Measurements from ENCODE around the gene NIT1. TPM values are rescaled to one million over a fixed set of nuclear protein-coding genes. Genes with fewer than 3 reads are reported as not detected.

Gene NIT1
- polyA plus RNA-seq, 6 donors from 2014 or later: 21.3 to 30.1 (median 25.6) TPM

DNA sequence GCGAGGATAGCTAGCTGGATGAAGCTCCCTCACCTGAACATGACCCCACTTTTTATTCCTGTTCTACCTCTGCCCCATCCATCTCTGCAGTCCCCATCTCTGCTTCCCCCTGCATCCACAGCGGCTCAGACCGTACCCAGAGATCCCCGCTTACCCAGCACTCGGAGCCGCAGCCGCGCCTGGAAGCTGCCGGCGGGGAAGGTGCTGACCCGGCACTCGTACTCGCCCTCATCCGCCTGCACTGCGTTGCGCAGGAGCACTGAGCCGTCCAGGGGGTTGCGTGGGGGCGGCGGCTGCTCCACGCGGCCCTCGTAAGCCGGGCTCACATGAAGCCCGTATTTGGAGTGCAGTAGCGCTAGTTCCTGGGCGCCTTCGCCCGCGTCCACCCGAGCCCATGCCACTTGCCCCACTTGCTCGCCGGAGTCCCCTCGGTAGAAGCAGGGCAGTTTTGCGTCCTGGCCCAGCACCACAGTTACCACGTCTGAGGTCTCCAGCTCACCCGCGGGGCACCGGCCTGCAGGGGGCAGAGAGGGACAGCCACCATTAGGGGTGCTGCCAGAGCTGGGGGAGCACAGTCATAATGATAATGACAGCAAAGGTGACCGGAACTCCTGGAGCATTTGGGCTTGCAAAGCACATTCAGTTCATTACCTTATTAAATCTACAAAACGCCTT is 38.3 kb upstream of the NIT1 start:
- peaks cover 0 to 5% (median 0%) of the 10 kb centered on the region in 3 donors for H3K27me3 Mint-ChIP-seq
- no peaks in the 10 kb centered on the region for H3K36me3 Mint-ChIP-seq
- no peaks in the 10 kb centered on the region for H3K4me1 Mint-ChIP-seq
- peak overlapping the region in 1 of 6 donors; percentile 49 for H3K27ac Mint-ChIP-seq
- H3K4me3 Mint-ChIP-seq: no peak overlapping the region
- H3K9me3 Mint-ChIP-seq: no peaks in the 10 kb centered on the region
- no peak for ATAC-seq (ENCODE audit: low read depth in 2 of 2)
- DNase-seq: no peak

DNA sequence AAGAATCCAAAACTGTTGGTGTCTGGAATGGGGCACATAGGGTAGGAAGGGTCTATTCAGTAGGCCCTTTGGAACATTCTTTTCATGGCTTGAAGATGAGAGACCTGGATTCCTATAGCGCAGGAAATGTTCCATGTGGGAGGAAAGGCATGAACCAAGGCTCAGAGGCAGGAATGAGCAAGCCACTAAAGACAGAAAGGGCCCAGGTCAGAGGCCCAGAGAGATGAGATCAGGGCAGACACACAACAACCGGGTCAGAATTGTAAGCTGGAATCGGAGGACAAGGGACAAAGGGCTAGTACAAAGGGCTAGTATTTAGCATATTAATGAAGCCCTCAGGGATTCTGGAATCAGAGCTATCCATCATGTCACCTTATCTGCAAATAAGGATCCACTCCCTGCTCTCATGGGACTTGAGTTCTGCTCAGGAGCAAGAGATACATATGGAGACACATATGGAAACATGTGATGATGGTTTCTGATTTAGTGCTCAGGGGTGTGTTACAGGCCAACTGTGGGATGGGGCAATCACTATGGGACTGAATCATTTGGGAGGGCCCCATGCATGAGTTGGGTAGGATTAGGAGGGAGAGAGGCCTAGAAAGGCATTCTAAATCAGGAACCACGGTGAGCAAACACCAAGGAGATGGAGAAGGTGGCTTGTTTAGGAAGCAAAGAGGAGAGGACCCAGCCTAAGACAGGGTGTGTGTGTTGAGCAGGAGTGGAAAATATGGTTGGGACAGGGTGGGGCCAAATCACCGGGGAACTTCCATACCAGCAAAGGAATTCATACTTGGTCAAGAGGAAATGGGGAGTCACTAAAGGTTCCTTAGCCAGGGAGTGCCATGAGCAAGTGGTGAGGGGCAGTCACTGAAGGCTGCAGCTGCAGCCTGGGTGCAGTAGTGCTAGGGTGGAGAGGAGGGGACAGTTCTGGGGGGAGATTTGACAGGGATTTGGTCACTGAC is 37.2 kb upstream of the NIT1 start:
- H3K4me3 Mint-ChIP-seq: no peak overlapping the region
- H3K9me3 Mint-ChIP-seq: no peaks in the 10 kb centered on the region
- no peaks in the 10 kb centered on the region for H3K36me3 Mint-ChIP-seq
- peaks cover 0 to 5% (median 3%) of the 10 kb centered on the region in 3 donors for H3K27me3 Mint-ChIP-seq
- ATAC-seq (ENCODE audit: low read depth in 2 of 2): no peak
- no peak for DNase-seq
- H3K27ac Mint-ChIP-seq: peak overlapping the region in 1 of 6 donors; percentile 74
- no peaks in the 10 kb centered on the region for H3K4me1 Mint-ChIP-seq

DNA sequence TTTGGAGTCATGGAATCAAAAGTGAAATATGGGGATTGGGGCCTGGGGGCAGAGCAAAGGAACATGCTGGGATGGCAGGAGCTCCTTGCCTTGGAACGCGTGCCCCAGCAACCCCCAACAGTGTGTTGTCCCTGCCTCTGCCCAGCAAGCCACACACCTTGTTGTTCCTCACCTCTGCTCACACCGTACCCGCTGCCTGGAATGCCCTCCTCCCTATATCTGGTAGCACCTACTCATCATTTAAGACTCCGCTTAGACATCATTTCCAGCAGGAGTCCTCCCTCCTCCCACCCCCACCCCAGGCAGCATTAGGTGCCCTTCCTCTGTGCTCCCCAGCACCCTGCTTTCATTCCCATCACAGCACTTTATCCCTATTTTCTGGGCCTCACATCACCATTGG is 36.4 kb upstream of the NIT1 start:
- H3K27ac Mint-ChIP-seq: peak overlapping the region in 2 of 6 donors; percentile 47 to 74
- no peak for DNase-seq

DNA sequence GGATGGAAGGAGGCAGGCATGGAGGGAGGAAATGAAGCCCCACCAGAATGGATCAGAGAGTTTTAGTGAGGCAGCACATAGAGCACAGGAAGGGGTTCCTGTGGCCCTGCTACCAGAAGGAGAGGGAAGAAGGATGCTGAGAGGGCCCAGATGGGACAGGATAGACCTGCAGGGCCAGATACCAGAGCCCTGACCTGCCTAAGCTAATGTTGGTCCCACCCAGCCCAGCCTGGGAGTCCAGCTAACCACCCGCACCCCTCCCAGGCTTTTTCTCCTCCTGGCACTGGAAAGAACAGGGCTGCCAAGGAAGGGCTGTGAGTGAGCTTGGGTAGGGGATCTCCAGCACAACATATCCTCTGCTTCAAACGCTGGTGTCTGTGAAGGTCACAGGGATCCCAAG is 35.4 kb upstream of the NIT1 start:
- Mint-ChIP-seq H3K36me3 (no peaks in the 10 kb centered on the region), H3K4me3 (no peak overlapping the region), H3K27ac (no peak overlapping the region), H3K27me3 (peaks cover 0 to 9% (median 5%) of the 10 kb centered on the region in 3 donors), H3K4me1 (no peaks in the 10 kb centered on the region), H3K9me3 (no peaks in the 10 kb centered on the region)
- DNase-seq (no peak), ATAC-seq (ENCODE audit: low read depth in 2 of 2) (no peak)

More for the DNA sequence above, 36.4 kb upstream of the NIT1 start:
- no peak for ATAC-seq (ENCODE audit: low read depth in 2 of 2)
- H3K36me3 Mint-ChIP-seq: no peaks in the 10 kb centered on the region
- H3K4me1 Mint-ChIP-seq: no peaks in the 10 kb centered on the region
- H3K9me3 Mint-ChIP-seq: no peaks in the 10 kb centered on the region
- peaks cover 0 to 9% (median 5%) of the 10 kb centered on the region in 3 donors for H3K27me3 Mint-ChIP-seq
- H3K4me3 Mint-ChIP-seq: no peak overlapping the region

DNA sequence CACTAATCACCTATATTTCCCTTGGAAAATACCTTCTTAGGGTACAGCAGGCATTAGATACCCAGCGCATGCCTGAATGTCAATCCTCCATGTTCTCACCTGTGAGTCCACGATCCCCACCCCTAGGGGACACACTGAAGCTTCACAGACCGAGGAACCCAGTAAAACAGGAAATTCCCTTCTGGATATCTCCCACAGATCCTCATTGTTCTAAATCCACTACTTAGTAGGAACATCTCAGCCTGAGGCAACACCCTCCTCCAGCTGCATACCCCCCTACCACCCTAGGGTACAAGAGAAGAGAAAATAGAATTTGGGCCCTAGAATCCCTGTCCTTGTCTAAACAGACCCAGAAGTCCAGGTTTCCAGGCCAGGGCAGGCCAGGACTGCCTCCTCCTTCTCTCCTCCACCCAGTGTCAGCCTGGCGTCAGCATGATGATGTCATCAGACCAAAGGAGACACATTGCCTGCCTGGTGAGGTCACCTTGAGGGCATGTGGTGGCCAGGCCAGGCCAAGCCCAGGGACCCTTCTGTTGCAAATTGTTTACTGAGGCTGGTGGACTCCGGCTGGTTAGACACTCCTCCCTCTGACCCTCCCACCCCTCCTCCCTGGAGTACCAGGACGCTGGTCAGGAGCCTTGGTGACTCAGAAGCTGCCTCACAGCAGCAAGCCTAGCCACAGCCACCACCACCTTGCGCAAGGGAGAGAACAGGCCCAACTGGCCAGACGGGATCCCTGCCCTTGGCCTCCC is 34.7 kb upstream of the NIT1 start:
- Mint-ChIP-seq H3K27me3 (peaks cover 0 to 9% (median 5%) of the 10 kb centered on the region in 3 donors), H3K4me1 (no peaks in the 10 kb centered on the region), H3K9me3 (no peaks in the 10 kb centered on the region), H3K27ac (no peak overlapping the region), H3K36me3 (no peaks in the 10 kb centered on the region), H3K4me3 (no peak overlapping the region)
- ATAC-seq (ENCODE audit: low read depth in 2 of 2): no peak
- no peak for DNase-seq

DNA sequence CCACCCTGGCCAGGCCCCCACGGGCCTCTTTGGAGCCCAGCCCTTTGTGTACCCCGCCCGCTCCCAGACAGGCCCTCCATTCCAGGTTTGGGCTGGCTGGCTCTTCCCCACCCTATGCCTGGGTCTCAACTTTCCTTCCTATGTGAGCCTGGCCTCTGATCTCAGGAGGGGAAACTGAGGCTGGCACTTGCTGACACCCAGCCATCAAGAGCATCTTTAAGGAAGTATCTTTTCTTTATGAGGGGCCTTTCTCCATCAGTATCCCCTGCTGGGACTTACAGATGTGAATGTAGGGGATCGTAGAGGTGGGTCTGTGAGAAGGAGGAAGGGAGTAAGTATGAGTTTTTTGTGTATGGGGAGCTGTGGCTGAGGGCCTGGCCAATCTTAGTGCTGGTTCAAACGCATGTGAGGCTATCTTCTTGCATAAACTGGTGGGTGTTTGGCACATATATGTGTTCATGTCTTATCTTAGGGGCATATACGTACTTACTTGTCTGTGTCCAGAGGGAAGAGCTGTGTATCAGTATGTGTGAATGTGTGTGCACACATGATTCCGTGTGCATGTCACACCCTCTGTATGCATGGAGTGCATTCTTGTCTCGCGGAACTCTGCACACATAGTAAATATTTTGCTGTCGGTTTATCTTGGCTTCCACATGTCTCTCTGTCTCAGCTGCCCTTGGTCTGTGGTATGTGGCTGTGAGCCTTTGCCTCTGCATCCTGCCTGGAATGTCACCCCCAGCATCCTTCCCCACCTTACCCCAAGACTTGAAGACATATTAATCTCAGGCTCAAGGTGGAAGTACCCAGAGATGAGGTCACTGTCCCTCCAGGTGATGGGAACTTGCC is 33.9 kb upstream of the NIT1 start:
- Mint-ChIP-seq H3K4me1 (no peaks in the 10 kb centered on the region), H3K27ac (no peak overlapping the region), H3K9me3 (no peaks in the 10 kb centered on the region), H3K27me3 (peaks cover 0 to 13% (median 9%) of the 10 kb centered on the region in 3 donors), H3K4me3 (no peak overlapping the region), H3K36me3 (no peaks in the 10 kb centered on the region)
- no peak for ATAC-seq (ENCODE audit: low read depth in 2 of 2)
- DNase-seq: no peak

DNA sequence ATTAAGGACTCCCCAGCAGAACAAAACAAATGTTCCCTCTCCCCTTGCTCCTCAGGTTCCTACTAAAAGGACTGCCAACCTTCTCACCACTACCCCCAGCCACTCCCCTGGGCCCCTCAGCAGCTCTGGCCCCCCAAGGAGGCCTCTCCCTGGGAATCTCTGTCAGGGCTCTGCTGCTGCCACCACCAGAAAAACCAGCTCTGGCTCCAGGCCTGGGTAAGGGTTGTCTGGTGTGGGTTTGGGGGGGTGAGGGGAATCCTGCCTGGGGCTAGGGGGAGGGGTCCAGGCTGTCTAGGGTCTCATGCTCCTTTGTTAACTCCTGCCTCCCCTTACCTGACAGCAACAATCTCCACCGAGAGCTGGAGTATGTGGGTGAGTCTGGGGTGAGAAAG is 33.3 kb upstream of the NIT1 start:
- Mint-ChIP-seq H3K27ac (peak overlapping the region in 1 of 6 donors; percentile 49), H3K4me3 (peak overlapping the region in 1 of 8 donors; percentile 3)

DNA sequence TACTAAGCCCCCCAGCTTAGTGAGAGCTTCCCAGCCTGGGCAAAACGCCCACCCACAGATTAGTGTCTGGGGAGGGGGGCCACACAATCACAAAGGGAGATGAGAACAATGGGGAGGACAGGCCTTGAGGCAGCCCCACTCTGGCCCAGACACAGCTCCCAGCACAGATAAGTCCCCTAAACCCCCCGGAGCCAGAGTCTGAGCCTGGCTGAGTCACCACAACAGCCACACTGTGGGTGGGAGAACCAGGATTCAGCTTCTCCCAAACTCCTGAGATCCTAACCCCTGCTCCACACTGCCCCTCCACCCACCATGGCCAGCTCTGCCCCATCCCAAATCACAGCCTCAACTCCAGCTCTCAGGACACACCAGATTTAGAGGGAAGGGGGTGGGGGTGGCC is 32.7 kb upstream of the NIT1 start:
- Mint-ChIP-seq H3K4me3 (no peak overlapping the region), H3K4me1 (no peaks in the 10 kb centered on the region), H3K9me3 (no peaks in the 10 kb centered on the region), H3K36me3 (no peaks in the 10 kb centered on the region), H3K27me3 (peaks cover 0 to 15% (median 9%) of the 10 kb centered on the region in 3 donors), H3K27ac (no peak overlapping the region)
- ATAC-seq (ENCODE audit: low read depth in 2 of 2) (no peak), DNase-seq (no peak)

More for the DNA sequence above, 33.3 kb upstream of the NIT1 start:
- H3K36me3 Mint-ChIP-seq: no peaks in the 10 kb centered on the region
- no peaks in the 10 kb centered on the region for H3K9me3 Mint-ChIP-seq
- no peak for ATAC-seq (ENCODE audit: low read depth in 2 of 2)
- no peaks in the 10 kb centered on the region for H3K4me1 Mint-ChIP-seq
- H3K27me3 Mint-ChIP-seq: peaks cover 0 to 15% (median 9%) of the 10 kb centered on the region in 3 donors
- DNase-seq: no peak

DNA sequence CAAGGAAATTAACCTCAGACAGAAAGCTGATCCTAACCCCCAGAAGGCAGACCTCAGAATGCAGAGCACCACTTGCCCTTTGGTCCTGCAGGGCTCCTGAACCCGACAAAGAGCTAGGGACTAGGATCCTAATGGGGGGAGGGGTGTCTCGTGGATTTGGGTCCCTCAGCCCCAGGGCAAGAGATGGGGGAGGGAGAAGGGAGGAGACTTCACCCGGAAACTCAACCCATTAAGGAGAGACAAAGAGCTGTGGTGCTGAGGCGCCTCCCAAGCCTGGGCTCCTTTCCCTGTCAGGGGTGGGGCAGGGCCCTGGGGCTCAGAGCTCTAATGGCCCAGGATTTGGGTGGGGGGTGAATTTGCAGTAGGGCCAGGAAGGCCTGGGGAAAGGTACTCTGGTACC is 31.4 kb upstream of the NIT1 start:
- ATAC-seq (ENCODE audit: low read depth in 2 of 2): no peak
- H3K27me3 Mint-ChIP-seq: peaks cover 0 to 15% (median 9%) of the 10 kb centered on the region in 3 donors
- H3K4me3 Mint-ChIP-seq: no peak overlapping the region
- H3K4me1 Mint-ChIP-seq: no peaks in the 10 kb centered on the region
- no peak for DNase-seq
- H3K9me3 Mint-ChIP-seq: no peaks in the 10 kb centered on the region
- H3K36me3 Mint-ChIP-seq: no peaks in the 10 kb centered on the region
- H3K27ac Mint-ChIP-seq: peak overlapping the region in 1 of 6 donors; percentile 12

DNA sequence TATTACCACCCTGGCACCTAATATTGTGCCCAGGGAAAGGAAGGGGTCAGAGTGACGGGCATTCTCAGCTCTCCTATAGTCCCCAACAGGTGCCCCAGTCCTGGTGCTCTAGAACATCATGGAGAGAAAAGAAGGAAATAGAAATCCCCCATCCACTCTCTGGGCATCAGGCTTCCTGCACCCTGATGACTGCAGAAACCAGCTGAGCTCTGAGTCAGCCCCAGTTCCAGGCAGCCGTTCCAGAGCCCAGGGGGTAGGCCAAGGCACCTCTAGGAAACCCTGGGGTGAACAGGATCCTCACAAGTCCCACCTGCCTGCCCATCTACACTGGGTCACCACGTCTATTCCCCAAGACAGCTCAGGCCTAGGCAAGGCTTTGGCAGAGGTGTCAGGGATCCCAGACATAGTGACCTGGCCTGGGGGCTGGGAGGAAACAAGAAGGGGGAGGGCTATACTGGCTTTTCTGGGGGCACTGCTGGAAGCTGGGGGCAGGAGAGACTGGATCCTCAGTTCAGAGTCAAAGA is 29.3 kb upstream of the NIT1 start:
- peaks cover 0 to 20% (median 9%) of the 10 kb centered on the region in 3 donors for H3K27me3 Mint-ChIP-seq
- DNase-seq: no peak
- no peak overlapping the region for H3K4me3 Mint-ChIP-seq
- H3K9me3 Mint-ChIP-seq: no peaks in the 10 kb centered on the region
- H3K27ac Mint-ChIP-seq: no peak overlapping the region
- H3K36me3 Mint-ChIP-seq: no peaks in the 10 kb centered on the region
- ATAC-seq (ENCODE audit: low read depth in 2 of 2): no peak
- no peaks in the 10 kb centered on the region for H3K4me1 Mint-ChIP-seq

DNA sequence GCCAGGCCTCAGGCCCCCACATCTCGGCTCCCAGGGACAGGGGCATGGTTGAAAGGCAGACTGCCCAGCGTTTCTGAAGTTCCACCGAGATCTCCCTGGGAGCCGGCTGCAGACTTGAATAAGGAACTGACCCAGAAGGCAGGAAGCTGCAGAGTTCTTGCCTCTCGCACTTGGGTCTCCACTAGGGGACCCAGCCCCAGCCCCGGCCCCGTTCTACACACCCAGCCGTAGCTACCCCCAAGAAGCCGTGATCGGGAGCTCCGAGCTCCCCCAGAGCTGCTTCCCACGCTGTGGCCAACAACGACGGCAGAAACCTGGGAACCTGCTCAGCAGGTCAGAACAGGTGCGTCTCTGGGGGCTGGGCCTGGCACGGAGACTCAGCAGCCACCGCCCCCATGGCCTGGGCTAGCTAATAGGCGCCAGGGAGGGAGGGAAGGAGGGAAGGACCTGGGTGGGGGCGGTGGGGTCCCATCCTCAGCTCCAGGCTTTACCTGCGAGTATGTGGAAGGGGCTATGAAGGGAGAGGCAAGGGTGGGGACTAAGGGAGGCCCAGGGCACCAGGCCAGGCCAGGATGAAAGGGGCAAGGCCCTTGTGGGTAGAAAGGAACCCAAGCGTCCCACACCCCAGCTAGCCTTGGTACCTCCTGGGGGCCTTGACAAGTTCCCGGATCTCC is 28.5 kb upstream of the NIT1 start, which contains the start of gene NECTIN4:
Gene NECTIN4, minus strand, starts transcription at position 308 of the 674 bp plus-strand sequence. Its CDS starts 262 bp downstream, at position 46.
- DNase-seq: no peak
- Mint-ChIP-seq H3K4me3 (no peak within 1 kb of the TSS), H3K9me3 (no peaks in the 10 kb centered on the region), H3K4me1 (no peaks in the 10 kb centered on the region), H3K27ac (peak within 1 kb of the TSS in 1 of 6 donors; percentile 39), H3K36me3 (no peaks in the 10 kb centered on the region), H3K27me3 (peaks cover 0 to 14% (median 9%) of the 10 kb centered on the region in 3 donors)
- ATAC-seq (ENCODE audit: low read depth in 2 of 2): no peak

DNA sequence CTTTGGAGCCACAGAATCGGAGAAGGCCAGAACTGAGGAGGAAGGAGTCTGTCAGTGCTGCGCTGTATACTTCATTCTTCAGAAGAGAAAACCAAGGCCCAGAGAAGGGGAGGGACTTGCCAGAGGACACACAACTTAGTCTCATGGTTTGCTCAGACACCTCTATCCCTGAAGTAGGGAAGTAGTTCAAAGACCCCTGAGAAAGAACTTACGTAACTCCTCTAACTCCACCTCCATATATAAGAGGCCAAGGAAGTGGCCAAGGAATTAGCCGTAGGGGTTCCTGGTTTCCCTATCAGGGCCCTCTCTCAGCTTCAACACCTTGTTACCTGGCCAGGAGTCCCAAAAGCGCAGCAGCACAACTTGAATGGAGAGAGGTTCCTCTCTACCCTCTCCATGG is 28.0 kb upstream of the NIT1 start:
- ATAC-seq (ENCODE audit: low read depth in 2 of 2): no peak
- Mint-ChIP-seq H3K4me1 (no peaks in the 10 kb centered on the region), H3K9me3 (no peaks in the 10 kb centered on the region), H3K4me3 (no peak overlapping the region), H3K27ac (peak overlapping the region in 1 of 6 donors; percentile 39), H3K27me3 (peaks cover 0 to 14% (median 9%) of the 10 kb centered on the region in 3 donors), H3K36me3 (no peaks in the 10 kb centered on the region)
- DNase-seq: no peak

All from naive B cell (primary cell).